HG02970 (cell line): ENCODE measurements around the gene GRIN2A.

Experiments
- ATAC-seq: cut with Tn5 transposase; IDR thresholded peaks from one replicate; pipeline ENCODE4 v1.9.1; 2021; ENCODE audit warnings: mild to moderate bottlenecking, moderate library complexity, moderate number of reproducible peaks; ENCODE audit not compliant: unreplicated experiment, low FRiP score

The GRIN2A gene

GRCh38 chr16:9977333-9977897, 204.8 kb downstream of the GRIN2A start:
- ATAC-seq: no peak

- ATAC-seq: no peak
Measured at GRCh38 chr16:9976601-9977000, 205.6 kb downstream of the GRIN2A start.

DNA sequence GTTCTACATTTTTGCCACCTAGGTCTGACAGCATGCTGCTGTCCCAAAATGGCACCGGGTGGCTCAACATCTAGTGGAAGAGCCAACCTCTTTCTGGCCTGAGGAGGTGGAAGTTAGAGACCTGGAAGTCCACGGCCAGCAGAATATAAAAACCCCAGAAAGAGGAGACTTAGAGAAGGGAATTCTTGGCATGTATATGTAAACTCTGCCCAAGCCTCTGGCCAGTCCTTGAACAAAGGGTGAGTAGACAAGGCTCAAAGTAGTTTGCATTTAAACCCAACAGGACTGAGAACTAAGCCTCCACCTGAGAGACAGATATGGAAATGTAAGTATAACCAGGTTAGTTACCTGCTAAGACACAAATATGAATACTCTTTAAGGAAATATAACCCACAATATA, 210.3 kb downstream of the GRIN2A start:
- no peak for ATAC-seq

DNA sequence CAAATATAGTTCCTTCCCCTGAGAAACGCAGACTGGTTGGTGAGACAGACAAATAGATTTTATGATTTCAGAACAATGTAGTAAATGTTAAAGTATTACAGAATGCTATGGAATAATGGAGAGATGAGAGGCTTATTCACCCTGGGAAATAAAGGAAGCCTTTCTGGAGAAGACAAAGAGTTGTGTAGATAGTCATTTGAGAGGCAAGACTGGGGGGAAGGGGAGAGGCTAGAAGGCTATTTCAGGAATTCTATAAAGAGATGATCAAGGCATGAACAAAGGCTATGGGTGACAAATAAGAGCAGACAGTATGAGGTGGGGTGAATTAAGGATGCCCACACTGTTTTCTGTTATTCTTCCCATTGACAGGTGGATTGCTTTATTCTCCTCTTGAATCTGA, 211.4 kb downstream of the GRIN2A start:
- ATAC-seq: no peak

GRCh38 chr16:9970244-9970643, 212.0 kb downstream of the GRIN2A start:
- ATAC-seq: no peak

DNA sequence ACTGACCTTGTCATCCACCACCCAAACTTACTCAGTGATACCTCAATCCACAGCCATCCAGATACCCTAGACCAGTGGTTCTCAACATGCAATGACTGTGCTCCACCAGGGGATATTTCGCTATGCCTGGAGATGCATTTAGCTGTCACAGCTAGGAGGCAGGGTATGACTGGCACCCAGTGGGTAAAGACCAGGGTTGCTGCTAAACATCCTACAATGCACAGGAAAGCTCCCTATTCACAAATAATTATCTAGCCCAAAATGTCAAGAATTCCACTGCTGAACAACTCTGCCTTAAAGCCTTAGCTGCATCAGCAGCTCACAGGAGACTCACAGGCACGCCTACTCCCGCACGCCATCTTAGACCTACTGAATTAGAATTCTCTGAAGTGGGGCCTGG, 212.6 kb downstream of the GRIN2A start:
- no peak for ATAC-seq

DNA sequence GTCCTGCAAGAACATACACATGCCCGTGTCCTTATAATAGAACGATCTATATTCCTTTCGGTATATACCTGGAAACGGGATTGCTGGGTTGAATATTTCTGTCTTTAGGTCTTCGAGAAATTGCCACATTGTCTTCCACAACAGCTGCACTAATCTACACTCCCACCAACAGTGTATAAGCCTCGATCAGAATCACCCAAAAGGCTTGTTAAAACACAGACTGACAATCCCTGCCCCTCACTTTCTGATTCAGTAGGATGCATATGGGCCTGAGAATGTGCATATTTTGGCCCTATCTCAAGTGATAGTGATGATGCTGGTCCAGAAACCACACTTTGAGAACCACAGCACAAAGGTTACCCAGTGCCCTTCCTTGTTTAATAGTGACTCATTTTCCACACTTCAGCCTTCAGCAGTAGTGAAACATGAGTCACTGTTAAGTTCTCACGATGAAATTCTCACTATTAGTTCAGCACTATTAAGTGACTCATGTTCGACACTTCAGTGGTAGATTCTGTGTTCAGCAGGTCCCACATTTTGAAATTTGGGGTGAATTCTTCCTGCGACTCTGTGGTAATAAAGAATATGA, 215.6 kb downstream of the GRIN2A start:
- no peak for ATAC-seq

DNA sequence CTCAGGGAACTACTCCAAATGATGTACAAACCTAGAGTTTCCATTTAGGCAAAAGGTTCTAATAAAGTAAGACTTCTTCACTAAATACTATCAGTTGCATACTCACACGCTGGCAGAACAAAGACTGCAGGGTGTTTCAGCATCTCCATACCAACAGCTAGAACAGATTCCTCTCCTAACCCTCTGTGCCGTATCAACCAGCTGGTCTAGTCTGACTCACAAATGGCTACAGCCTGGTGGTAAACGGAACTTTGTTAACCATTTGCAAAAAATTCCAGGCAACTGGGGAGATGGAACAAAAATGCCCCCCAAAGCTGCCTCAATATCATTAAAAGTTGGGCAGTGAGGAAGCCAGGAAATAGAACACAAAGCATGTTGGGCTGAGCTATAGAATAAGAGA, 217.1 kb downstream of the GRIN2A start:
- no peak for ATAC-seq

- no peak for ATAC-seq
Measured at GRCh38 chr16:9964426-9964825, 217.8 kb downstream of the GRIN2A start.

- ATAC-seq: no peak
Measured at GRCh38 chr16:9957433-9957832, 224.8 kb downstream of the GRIN2A start.

DNA sequence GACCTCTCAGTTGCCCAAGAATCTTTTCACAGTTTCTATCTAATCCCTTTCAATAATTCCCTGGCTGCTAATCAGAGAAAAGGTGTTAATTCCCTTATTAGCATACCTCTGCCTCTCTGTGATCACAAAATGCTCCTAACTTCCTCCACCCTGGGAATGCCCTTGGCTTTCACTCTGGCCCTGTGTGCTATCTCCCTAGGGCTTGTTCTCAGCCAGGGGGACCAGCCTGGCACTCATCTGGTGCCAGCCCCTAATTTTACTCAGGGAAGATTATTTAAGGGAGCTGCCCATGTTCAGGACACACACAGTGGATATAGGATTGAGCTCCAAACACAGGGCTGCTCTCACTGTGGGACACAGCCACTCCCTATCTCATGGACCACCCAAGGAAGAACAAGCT, 225.2 kb downstream of the GRIN2A start:
- no peak for ATAC-seq

DNA sequence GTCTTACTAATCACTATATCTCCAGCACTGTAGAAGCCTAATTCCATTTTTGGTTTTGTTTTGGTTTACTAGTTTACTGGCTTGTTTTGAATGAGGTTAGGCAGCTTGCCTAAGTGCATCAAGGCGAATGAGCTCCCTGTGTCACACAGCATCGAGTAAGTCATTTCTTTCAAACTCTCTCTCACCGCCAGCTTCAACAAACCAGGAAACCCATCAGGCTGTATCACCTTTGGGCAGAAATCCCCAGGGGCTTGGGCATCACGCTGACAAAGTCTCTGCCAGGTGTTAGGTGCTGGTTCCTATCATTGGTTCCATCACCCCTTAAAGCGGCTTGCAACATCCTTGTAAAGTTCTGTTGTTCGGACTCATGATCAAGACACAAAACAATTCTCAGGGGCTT, 226.6 kb downstream of the GRIN2A start:
- ATAC-seq: no peak

DNA sequence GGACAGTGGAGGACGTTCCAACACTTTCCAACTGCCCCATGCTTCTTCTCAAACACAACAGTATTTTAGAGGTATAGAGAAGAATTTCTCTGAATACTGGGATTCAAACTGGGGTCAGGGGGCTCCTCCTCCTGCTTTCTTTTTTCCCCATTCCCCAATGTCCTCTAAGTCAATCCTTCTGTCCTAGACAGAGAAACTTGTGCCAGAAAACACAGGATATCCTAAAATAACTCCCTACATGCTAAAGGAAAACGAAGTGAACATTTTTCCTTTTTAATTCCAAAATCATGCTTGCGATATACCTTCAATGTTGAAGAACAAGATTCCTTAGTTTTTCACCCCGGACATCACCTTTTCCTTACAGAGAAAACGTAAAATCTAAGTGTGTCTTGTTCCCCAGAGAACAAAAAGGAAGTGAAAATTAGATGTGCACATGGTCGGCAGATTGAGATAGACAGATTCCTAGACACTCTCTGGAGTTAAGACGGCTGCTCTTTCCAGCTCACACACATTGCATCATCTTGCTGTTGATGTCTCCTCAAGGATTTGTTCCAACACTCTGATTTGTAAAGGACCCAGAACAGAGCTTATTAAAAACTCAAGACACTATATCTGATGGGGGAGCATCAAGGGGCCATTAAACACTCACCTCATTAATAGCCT, 228.2 kb downstream of the GRIN2A start:
- ATAC-seq: no peak

DNA sequence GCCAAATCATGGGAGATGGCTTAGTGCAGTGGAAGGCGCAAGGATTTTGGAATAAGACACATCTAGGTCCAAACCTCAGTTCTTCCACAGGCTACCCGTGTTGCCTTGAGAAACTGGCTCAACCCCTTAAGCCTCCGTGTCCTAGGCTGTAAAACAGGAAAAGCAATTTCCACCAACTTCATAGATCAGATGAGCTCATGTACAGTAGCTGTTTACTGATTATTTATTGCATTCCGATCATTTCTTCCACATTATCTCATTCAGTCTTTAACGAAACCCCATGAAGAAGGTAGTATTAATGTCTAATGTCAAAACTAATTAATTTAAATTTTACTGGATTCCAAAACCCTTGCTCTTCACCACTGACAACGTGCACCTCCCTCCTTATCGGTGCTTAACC, 231.6 kb downstream of the GRIN2A start:
- ATAC-seq: no peak

GRCh38 chr16:9949396-9949795, 232.8 kb downstream of the GRIN2A start:
- no peak for ATAC-seq

DNA sequence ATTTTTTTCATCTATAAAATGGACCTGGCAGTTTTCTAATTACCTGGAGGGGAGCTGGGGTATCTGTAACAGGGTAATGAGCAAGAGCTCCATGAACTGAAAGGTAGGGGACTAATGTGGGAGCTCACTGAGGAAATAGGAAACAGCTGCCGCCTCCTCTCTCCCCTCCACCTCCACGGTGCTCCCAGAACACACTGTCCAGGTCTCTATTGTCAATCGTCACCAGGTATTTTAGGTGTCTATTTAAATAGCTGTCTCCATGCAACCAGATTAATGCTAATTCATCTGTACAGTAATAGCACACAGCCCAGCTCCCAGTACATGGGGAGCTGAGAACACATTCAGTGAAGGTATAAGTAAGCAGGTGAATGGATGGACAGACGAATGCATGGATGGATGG, 233.3 kb downstream of the GRIN2A start:
- ATAC-seq: no peak

GRCh38 chr16:9946022-9946720, 236.1 kb downstream of the GRIN2A start:
- no peak for ATAC-seq

DNA sequence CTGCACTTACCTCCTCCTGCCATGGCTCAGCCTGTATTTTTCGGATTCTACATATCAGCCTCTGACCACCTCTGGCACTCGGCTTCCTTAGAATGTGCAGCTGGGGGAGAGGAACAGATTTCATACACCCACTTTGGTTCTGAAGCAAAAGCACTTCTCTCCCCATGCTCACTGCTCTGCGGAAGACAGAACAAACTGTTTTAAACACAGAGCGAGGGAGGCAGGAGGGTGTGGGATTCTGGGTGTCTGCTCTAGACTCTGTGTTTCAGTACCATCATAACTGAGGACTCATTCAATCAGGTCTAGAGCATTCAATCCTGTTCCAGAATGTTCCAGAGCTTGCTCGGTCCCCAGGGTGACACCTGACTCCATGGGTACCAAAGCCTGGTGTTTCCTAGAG, 239.1 kb downstream of the GRIN2A start:
- ATAC-seq: no peak

- ATAC-seq: no peak
Measured at GRCh38 chr16:9941245-9941644, 241.0 kb downstream of the GRIN2A start.

- ATAC-seq: no peak
Measured at GRCh38 chr16:9934723-9935508, 247.3 kb downstream of the GRIN2A start.
